ENCODE measurements around the gene SCN9A.

- TF ChIP-seq CTCF (IDR thresholded peaks at IDR 0.05; ENCODE audit: low read length), result no peak
- no peak for TF ChIP-seq EZH2 (optimal IDR thresholded peaks at IDR 0.05; ENCODE audit: low read depth, low read length)
Measured at GRCh38 chr2:166223298-166223697, 152.4 kb downstream of the SCN9A start.

All from MM.1S (cell line).